Spleen (tissue), 7 donors: ENCODE measurements around the gene PRICKLE1.

Experiments used
- POLR2AphosphoS5 ChIP-seq, 3 donors: sonication (generic); formaldehyde crosslinking; IDR thresholded peaks; one replicate each; pipeline ENCODE4 v1.5.1; 2017; ENCODE audit warnings: antibody characterized with exemption in 3 of 3
- TF ChIP-seq, protein P1 (sequence below), 11 experiments: fragments of 200-600 bp in 7 of 11; fragments of 450-650 bp in 4 of 11; sonication (generic) in 4 of 11; IDR thresholded peaks in 8 of 11; conservative IDR thresholded peaks in 3 of 11; 1 replicate in 7 of 11; 2 replicates in 4 of 11; pipeline versions ENCODE4 v1.4.0 to v1.8.0; 2016 to 2021; ENCODE audit warnings: antibody characterized with exemption in 11 of 11, inconsistent platforms in 4 of 11, mild to moderate bottlenecking in 1 of 11
- donor health status: DM: no; HTN: no; CAD: no; lungs with moderate emphysema.
- donor health status: DM: no; HTN: no; CAD: no.
- donor health status: DM: no; HTN: no; CAD: no.

DNA sequence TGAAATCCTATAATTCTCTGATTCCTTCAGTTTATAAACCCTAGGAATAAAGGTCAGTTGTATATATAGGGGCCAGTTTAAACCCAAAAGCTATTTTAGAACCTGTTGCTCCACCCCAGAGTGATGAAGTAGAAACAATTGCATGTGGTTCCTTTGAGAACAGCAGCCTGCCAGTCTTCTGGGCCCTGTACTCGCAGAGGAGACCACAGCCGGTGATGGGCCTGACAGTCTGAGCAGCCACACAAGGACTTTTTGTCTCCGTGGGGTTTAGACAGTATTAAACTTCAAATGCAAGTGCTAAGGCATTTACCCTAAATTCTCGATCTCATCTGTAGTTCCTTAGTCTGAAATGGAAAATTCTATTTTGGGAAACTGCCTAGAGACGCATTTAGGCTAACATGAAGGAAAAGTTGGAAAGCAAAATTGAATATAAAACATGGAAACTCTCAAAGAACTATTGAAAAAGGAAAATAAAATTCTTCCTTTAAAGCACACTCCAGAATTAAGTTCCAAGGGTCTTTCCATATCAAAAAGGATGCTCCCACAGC, 80.6 kb downstream of the PRICKLE1 start:
- TF ChIP-seq, protein P1, sequence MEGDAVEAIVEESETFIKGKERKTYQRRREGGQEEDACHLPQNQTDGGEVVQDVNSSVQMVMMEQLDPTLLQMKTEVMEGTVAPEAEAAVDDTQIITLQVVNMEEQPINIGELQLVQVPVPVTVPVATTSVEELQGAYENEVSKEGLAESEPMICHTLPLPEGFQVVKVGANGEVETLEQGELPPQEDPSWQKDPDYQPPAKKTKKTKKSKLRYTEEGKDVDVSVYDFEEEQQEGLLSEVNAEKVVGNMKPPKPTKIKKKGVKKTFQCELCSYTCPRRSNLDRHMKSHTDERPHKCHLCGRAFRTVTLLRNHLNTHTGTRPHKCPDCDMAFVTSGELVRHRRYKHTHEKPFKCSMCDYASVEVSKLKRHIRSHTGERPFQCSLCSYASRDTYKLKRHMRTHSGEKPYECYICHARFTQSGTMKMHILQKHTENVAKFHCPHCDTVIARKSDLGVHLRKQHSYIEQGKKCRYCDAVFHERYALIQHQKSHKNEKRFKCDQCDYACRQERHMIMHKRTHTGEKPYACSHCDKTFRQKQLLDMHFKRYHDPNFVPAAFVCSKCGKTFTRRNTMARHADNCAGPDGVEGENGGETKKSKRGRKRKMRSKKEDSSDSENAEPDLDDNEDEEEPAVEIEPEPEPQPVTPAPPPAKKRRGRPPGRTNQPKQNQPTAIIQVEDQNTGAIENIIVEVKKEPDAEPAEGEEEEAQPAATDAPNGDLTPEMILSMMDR (IDR thresholded peaks at IDR 0.05 in 8 of 11, conservative IDR thresholded peaks at IDR 0.05 in 3 of 11) = no peak
- TF ChIP-seq POLR2AphosphoS5 (IDR thresholded peaks at IDR 0.05) = no peak
